Fibroblast of mammary gland (primary cell): ENCODE measurements around the gene ZNF780A.
"Not testable (repeated sequence)": the region's sequence is repeated elsewhere in the genome, so short reads cannot be mapped to it uniquely, and the experiment has no call there.

Source experiments
- DNase-seq: peaks from one replicate; pipeline ENCODE4 v3.0.0-alpha.2; 2010; ENCODE audit warnings: low read depth
- H3K4me3 ChIP-seq: 2 replicates; pipeline ENCODE4 v1.5.1; 2011; ENCODE audit warnings: low read depth, mild to moderate bottlenecking, low read length, moderate library complexity; ENCODE audit not compliant: control insufficient read depth
- TF ChIP-seq, protein P1 (sequence below): conservative IDR thresholded peaks from 2 replicates; pipeline ENCODE4 v1.5.1; 2011; ENCODE audit warnings: low read depth, low read length, inconsistent platforms; ENCODE audit not compliant: control insufficient read depth, insufficient read depth

Gene ZNF780A

DNA sequence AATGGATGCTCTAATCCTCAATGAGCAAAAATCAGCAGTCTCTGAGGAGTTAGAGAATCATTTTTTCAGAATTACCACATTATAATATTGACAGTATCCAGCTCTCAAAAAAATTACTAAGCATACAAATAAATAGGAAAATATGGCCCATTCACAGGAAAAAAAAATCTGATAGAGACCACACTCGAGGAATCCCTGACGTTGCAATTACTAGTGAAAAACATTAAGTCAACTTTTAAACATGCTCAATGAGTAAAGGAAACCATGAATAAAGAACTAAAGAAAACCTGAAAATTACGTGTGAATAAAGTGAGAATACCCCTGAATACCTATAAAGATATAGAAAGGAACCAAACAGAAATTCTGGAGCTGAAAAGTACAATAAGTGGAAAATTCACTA is 38.7 kb upstream of the ZNF780A start:
- TF ChIP-seq, protein P1, sequence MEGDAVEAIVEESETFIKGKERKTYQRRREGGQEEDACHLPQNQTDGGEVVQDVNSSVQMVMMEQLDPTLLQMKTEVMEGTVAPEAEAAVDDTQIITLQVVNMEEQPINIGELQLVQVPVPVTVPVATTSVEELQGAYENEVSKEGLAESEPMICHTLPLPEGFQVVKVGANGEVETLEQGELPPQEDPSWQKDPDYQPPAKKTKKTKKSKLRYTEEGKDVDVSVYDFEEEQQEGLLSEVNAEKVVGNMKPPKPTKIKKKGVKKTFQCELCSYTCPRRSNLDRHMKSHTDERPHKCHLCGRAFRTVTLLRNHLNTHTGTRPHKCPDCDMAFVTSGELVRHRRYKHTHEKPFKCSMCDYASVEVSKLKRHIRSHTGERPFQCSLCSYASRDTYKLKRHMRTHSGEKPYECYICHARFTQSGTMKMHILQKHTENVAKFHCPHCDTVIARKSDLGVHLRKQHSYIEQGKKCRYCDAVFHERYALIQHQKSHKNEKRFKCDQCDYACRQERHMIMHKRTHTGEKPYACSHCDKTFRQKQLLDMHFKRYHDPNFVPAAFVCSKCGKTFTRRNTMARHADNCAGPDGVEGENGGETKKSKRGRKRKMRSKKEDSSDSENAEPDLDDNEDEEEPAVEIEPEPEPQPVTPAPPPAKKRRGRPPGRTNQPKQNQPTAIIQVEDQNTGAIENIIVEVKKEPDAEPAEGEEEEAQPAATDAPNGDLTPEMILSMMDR, result no peak
- H3K4me3 ChIP-seq, result no peak overlapping the region
- no peak for DNase-seq

DNA sequence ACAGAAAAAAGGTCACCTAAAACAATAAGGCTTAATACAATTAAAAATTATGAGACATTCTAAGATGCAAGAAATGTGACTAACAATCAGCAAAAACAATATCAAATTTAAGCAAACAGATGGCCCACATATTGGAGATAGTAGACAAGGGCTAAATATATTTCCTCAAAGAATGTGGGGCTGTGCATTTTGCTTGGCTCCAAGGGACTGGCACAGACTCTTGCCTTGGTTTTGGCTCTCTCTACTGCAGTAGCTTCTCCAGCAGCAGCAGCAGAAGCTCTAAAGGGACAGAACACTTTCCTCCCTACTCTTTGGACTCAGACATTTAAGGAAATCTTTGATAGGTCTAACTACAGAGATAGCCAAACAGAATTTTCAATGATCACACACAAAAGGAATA is 38.2 kb upstream of the ZNF780A start:
- DNase-seq, result no peak
- TF ChIP-seq, protein P1, result no peak
- H3K4me3 ChIP-seq, result no peak overlapping the region

DNA sequence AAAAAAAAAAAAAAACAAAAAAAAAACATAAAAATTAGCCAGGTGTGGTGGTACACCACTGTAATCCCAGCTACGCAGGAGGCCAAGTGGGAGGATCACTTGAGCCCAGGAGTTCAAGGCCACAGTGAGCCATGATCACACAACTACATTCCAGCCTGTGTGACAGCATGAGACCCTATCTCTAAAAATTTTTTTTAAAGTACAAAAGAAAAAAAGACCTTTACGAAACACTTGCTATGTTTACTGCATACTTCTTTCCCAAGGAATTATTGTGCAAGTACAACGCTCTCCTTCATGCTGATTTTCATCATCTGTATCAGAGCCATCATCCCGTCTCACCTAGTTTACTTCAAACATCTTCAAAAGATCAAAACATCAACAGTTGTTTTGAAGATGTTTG is 28.6 kb upstream of the ZNF780A start:
- TF ChIP-seq, protein P1, result no peak
- no peak for DNase-seq
- no peak overlapping the region for H3K4me3 ChIP-seq

DNA sequence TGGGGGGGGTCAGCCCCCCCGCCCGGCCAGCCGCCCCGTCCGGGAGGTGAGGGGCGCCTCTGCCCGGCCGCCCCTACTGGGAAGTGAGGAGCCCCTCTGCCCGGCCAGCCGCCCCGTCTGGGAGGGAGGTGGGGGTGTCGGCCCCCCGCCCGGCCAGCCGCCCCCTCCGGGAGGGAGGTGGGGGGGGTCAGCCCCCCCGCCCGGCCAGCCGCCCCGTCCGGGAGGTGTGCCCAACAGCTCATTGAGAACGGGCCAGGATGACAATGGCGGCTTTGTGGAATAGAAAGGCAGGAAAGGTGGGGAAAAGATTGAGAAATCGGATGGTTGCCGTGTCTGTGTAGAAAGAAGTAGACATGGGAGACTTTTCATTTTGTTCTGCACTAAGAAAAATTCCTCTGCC is 27.9 kb upstream of the ZNF780A start:
- DNase-seq, H3K4me3 ChIP-seq: not testable (repeated sequence)

DNA sequence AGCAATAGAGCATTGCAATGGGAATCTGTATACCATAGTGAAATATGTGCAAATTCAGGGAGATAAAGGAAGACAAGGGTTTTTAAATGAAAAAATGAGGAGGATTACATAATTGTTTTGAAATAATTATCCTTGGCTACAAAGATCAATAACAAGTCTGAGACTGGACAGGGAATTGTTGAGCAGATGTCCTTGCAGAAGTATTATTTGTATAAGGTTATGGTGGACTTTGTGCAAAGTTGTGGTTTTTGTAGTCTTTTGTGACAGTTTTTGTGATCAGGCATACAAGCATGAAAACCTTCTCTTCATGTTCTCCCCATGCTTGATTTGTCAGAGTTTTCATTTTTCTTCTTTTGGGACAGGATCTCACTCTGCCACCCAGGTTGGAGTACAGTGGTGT is 25.3 kb upstream of the ZNF780A start:
- no peak overlapping the region for H3K4me3 ChIP-seq
- TF ChIP-seq, protein P1, result no peak
- DNase-seq, result no peak

DNA sequence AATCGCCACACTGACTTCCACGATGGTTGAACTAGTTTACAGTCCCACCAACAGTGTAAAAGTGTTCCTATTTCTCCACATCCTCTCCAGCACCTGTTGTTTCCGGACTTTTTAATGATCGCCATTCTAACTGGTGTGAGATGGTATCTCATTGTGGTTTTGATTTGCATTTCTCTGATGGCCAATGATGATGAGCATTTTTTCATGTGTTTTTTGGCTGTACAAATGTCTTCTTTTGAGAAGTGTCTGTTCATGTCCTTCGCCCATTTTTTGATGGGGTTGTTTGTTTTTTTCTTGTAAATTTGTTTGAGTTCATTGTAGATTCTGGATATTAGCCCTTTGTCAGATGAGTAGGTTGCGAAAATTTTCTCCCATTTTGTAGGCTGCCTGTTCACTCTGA is 23.4 kb upstream of the ZNF780A start:
- DNase-seq, H3K4me3 ChIP-seq: not testable (repeated sequence)

DNA sequence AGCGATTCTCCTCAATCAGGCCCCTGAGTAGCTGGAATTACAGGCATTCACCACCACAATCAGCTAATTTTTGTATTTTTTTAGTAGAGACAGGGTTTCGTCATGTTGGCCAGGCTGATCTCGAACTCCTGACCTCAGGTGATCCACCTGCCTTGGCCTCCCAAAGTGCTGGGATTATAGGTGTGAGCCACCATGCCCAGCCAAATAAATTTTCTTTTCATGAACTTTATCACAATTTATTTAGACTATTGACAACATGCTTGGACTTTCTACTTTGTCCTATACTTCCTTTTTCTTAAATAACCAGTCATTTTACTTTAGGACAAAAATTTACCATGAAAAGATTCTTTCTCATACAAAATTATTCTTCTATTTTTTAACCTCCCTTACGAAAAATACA is 21.5 kb upstream of the ZNF780A start:
- not testable (repeated sequence) for DNase-seq, H3K4me3 ChIP-seq

DNA sequence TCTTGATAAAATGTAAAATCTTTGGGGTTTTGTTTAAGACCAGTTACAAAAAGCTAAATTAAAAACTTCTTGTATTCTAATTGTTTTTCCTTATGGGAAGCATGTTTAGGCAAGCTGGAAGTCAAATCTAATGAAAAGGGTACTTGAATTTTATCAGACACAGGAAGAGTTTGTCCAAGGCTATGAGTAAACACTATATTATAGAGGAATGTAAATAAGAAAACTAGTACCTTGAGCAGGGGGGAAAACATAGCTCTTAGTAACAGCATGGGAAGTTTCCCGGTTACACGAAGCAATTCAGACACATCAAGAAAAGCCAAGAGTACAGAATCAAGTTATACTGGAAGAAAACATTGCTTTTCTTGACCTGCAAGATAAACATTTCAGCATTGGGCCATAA is 19.8 kb upstream of the ZNF780A start:
- no peak for DNase-seq
- no peak overlapping the region for H3K4me3 ChIP-seq
- TF ChIP-seq, protein P1, result no peak

DNA sequence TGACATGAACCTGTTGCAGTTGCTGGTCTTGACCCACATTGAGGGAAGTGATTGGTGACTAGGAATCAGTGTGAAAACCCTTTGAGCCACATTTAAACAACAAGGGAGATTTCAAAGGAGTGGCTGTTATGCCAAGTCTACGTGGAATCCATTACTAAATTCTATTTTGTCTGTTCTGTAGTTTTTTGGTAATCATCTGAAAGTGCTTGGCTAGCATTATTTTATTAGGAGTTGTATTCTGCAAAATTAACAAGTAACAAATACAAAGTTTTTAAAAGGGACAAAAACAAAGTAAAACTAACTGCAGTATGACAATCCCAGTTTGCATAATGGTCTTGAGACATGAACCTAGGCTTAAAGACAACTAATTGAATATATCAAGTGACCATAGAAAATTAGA is 14.0 kb upstream of the ZNF780A start:
- TF ChIP-seq, protein P1, result no peak
- DNase-seq, result no peak
- no peak overlapping the region for H3K4me3 ChIP-seq
